ENCODE measurements around the gene AHSP.
A peak's percentile ranks its signal among the peaks of the same experiment; 100 is the strongest.
"Not testable (repeated sequence)": the region's sequence is repeated elsewhere in the genome, so short reads cannot be mapped to it uniquely, and the experiment has no call there.

AHSP gene

GRCh38 chr16:31501226-31501965 lies 26.3 kb upstream of the AHSP start:
- no peak overlapping the region for H3K4me3 ChIP-seq (ENCODE audit: low read depth, low read length)
- DNase-seq (ENCODE audit: low read depth) = no peak
- TF ChIP-seq CTCF (IDR thresholded peaks at IDR 0.05; ENCODE audit: control insufficient read depth, extremely low read depth, insufficient read depth) = no peak

- no peak for TF ChIP-seq CTCF (IDR thresholded peaks at IDR 0.05; ENCODE audit: control insufficient read depth, extremely low read depth, insufficient read depth)
- H3K4me3 ChIP-seq (ENCODE audit: low read depth, low read length) = no peak overlapping the region
- no peak for DNase-seq (ENCODE audit: low read depth)
Observed at GRCh38 chr16:31501966-31502348, 25.7 kb upstream of the AHSP start.

DNA sequence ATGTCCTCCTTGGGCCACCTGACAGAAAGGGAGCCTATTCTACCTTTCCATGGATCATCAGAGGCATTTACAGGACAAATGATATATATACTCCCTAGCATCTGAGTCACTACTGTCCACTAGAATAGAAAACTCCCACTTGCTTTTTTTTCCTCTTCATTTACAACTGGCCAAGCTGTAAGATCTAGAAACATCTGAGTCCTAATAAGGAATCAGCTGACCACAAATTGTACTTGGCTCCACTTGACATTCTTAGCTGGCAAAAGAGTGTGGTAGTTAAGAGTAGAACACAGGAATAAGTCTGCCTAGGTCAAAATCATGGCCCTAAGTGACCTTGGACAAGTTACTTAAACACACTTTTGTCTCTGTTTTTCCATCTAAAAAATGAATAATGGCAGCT lies 24.7 kb upstream of the AHSP start:
- no peak overlapping the region for H3K4me3 ChIP-seq (ENCODE audit: low read depth, low read length)
- DNase-seq (ENCODE audit: low read depth) = no peak
- TF ChIP-seq CTCF (IDR thresholded peaks at IDR 0.05; ENCODE audit: control insufficient read depth, extremely low read depth, insufficient read depth) = no peak

DNA sequence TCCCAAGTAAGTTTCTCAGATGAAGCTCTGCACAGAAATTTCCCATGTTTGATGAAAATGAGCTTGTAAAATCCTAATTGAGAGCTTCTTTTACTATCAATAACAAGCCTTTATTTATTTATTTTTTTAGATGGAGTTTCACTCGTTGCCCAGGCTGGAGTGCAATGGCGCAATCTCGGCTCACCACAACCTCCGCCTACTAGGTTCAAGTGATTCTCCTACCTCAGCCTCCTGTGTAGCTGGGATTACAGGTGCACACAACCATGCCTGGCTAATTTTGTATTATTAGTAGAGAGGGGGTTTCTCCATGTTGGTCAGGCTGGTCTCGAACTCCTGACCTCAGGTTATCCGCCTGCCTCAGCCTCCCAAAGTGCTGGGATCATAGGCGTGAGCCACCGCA lies 24.1 kb upstream of the AHSP start:
- not testable (repeated sequence) for DNase-seq (ENCODE audit: low read depth); H3K4me3 ChIP-seq (ENCODE audit: low read depth, low read length)

DNA sequence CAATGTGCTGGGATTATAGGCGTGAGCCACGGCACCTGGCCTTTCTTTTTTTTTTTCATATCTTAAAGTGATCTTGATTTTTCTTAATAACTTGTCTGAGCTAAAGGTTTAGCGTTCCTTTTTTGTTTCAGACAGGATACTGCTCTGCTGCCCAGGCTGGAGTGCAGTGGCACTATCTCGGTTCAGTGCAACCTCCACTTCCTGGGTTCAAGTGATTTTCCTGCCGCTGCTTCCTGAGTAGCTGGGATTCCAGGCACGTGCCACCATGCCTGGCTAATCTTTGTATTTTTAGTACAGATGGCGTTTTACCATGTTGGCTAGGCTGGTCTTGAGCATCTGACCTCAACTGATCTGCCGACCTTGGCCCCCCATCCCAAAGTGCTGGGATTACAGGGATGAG lies 23.5 kb upstream of the AHSP start:
- no peak for DNase-seq (ENCODE audit: low read depth)
- no peak overlapping the region for H3K4me3 ChIP-seq (ENCODE audit: low read depth, low read length)
- no peak for TF ChIP-seq CTCF (IDR thresholded peaks at IDR 0.05; ENCODE audit: control insufficient read depth, extremely low read depth, insufficient read depth)

DNA sequence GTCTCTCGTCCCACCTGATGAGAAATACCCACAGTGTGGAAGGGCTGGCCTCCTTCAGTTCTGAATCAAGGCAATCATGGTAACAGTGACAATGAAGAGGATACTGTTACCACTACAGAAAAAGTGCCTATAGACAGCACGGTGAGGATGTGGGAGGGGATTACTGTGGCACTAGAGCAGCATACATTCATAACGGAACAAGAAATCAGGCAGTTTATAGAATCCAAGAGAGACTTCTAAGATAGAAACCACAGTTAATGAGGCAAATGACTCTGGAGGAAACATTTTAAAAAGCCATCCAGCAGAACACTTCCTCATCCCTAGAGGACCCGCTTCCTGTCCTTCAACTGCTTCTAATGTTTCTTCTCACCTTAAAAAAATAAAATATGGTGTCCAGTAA lies 22.2 kb upstream of the AHSP start:
- H3K4me3 ChIP-seq (ENCODE audit: low read depth, low read length) = no peak overlapping the region
- TF ChIP-seq CTCF (IDR thresholded peaks at IDR 0.05; ENCODE audit: control insufficient read depth, extremely low read depth, insufficient read depth) = no peak
- DNase-seq (ENCODE audit: low read depth) = no peak

GRCh38 chr16:31507617-31507928 lies 20.1 kb upstream of the AHSP start:
- H3K4me3 ChIP-seq (ENCODE audit: low read depth, low read length) = peak overlapping the region; percentile 99
- no peak for TF ChIP-seq CTCF (IDR thresholded peaks at IDR 0.05; ENCODE audit: control insufficient read depth, extremely low read depth, insufficient read depth)
- DNase-seq (ENCODE audit: low read depth) = no peak

Data from LNCaP clone FGC (cell line).